BLaER1 treated with 17β-estradiol and CSF1 and Interleukin-3, amounts not matched to agents 10 nM and 100 nM (cell line): ENCODE results near the gene SHBG.
A peak's percentile ranks its signal among the peaks of the same experiment; 100 is the strongest.

Experiments used
- H3K27ac ChIP-seq, 11 experiments: shearing (Covaris generic); formaldehyde crosslinking; 2 replicates each; pipeline ENCODE4 v1.8.1; 2022
- H3K27me3 ChIP-seq, 11 experiments: shearing (Covaris generic); formaldehyde crosslinking; 2 replicates each; pipeline ENCODE4 v1.8.1; 2022
- H3K36me3 ChIP-seq, 11 experiments: shearing (Covaris generic); formaldehyde crosslinking; 2 replicates each; pipeline ENCODE4 v1.8.1; 2022
- H3K4me1 ChIP-seq, 10 experiments: shearing (Covaris generic); formaldehyde crosslinking; 2 replicates each; pipeline ENCODE4 v1.8.1; 2022
- H3K4me2 ChIP-seq, 11 experiments: shearing (Covaris generic); formaldehyde crosslinking; 2 replicates each; pipeline ENCODE4 v1.8.1; 2022
- H3K4me3 ChIP-seq, 10 experiments: shearing (Covaris generic); formaldehyde crosslinking; 2 replicates each; pipeline ENCODE4 v1.8.1; 2022
- H3K9ac ChIP-seq, 11 experiments: shearing (Covaris generic); formaldehyde crosslinking; 2 replicates each; pipeline ENCODE4 v1.8.1; 2022
- H3K9me3 ChIP-seq, 11 experiments: shearing (Covaris generic); formaldehyde crosslinking; replicated peaks in 1 of 11; 2 replicates each; pipeline ENCODE4 v1.8.1; 2022
- H4K20me1 ChIP-seq, 11 experiments: shearing (Covaris generic); formaldehyde crosslinking; 2 replicates each; pipeline ENCODE4 v1.8.1; 2022
- Cebpa-rat ChIP-seq, 11 experiments: shearing (Covaris generic); IDR thresholded peaks; 2 replicates each; pipeline ENCODE4 v1.8.1; 2022

The SHBG gene

GRCh38 chr17:7656958-7657609, 27.1 kb downstream of the SHBG start:
- H3K4me2 ChIP-seq = peak overlapping the region in 3 of 11 experiments; percentile 6 to 19 (median 19); a peak in 4 of 22 replicates
- H3K27me3 ChIP-seq = peaks cover 31 to 37% (median 35%) of the 10 kb centered on the region in 11 experiments
- H3K4me1 ChIP-seq = peaks cover 6 to 20% (median 10%) of the 10 kb centered on the region in 10 experiments; a peak in 14 of 20 replicates
- H3K9ac ChIP-seq = no peak overlapping the region
- no peaks in the 10 kb centered on the region for H3K36me3 ChIP-seq
- H3K4me3 ChIP-seq = no peak overlapping the region
- H3K27ac ChIP-seq = no peak overlapping the region
- no peak for TF ChIP-seq Cebpa-rat (IDR thresholded peaks at IDR 0.05)
- H3K9me3 ChIP-seq = no peaks in the 10 kb centered on the region
- peaks cover 0 to 8% (median 0%) of the 10 kb centered on the region in 11 experiments; a peak in 5 of 22 replicates for H4K20me1 ChIP-seq

GRCh38 chr17:7667656-7668406, 37.9 kb downstream of the SHBG start:
- no peaks in the 10 kb centered on the region for H3K27me3 ChIP-seq
- no peak overlapping the region for H3K4me3 ChIP-seq
- no peak for TF ChIP-seq Cebpa-rat (IDR thresholded peaks at IDR 0.05)
- H3K27ac ChIP-seq = no peak overlapping the region
- H3K4me1 ChIP-seq = no peaks in the 10 kb centered on the region
- peaks cover 74 to 90% (median 82%) of the 10 kb centered on the region in 11 experiments for H3K36me3 ChIP-seq
- H3K9ac ChIP-seq = no peak overlapping the region
- no peaks in the 10 kb centered on the region for H3K9me3 ChIP-seq
- peaks cover 0 to 32% (median 14%) of the 10 kb centered on the region in 11 experiments; a peak in 7 of 22 replicates for H4K20me1 ChIP-seq
- no peak overlapping the region for H3K4me2 ChIP-seq

- Histone ChIP-seq H3K4me1 (no peaks in the 10 kb centered on the region), H4K20me1 (peaks cover 0 to 33% (median 16%) of the 10 kb centered on the region in 11 experiments; a peak in 7 of 22 replicates), H3K4me2 (no peak overlapping the region), H3K9me3 (peaks cover 2 to 4% (median 3%) of the 10 kb centered on the region in 11 experiments), H3K27me3 (no peaks in the 10 kb centered on the region), H3K36me3 (peaks cover 80 to 96% (median 86%) of the 10 kb centered on the region in 11 experiments), H3K9ac (no peak overlapping the region), H3K27ac (no peak overlapping the region), H3K4me3 (no peak overlapping the region)
- TF ChIP-seq Cebpa-rat (IDR thresholded peaks at IDR 0.05) = no peak
These were observed 38.5 kb downstream of the SHBG start for GRCh38 chr17:7668482-7668881.

- H3K36me3 ChIP-seq = peaks cover 94 to 100% (median 98%) of the 10 kb centered on the region in 11 experiments
- H4K20me1 ChIP-seq = peaks cover 12 to 60% (median 30%) of the 10 kb centered on the region in 11 experiments; a peak in 21 of 22 replicates
- H3K27ac ChIP-seq = no peak overlapping the region
- no peaks in the 10 kb centered on the region for H3K4me1 ChIP-seq
- H3K4me3 ChIP-seq = 0 out of 20 replicates have a peak overlapping the region, but pooled peaks of 1 of the 10 experiments have one; percentile 3
- no peak for TF ChIP-seq Cebpa-rat (IDR thresholded peaks at IDR 0.05)
- H3K9ac ChIP-seq = no peak overlapping the region
- H3K9me3 ChIP-seq = peaks cover 17 to 28% (median 21%) of the 10 kb centered on the region in 11 experiments
- no peaks in the 10 kb centered on the region; a peak in 1 of 22 replicates for H3K27me3 ChIP-seq
- H3K4me2 ChIP-seq = no peak overlapping the region
These were observed 43.3 kb downstream of the SHBG start for GRCh38 chr17:7673239-7673638.

GRCh38 chr17:7674934-7675333, 45.0 kb downstream of the SHBG start:
- Histone ChIP-seq H3K4me2 (no peak overlapping the region), H3K9ac (no peak overlapping the region), H3K27me3 (no peaks in the 10 kb centered on the region; a peak in 1 of 22 replicates), H3K4me1 (no peaks in the 10 kb centered on the region), H3K36me3 (peaks cover 81 to 98% (median 90%) of the 10 kb centered on the region in 11 experiments), H4K20me1 (peaks cover 23 to 74% (median 45%) of the 10 kb centered on the region in 11 experiments; a peak in 21 of 22 replicates), H3K9me3 (peaks cover 17 to 28% (median 21%) of the 10 kb centered on the region in 11 experiments), H3K4me3 (no peak overlapping the region), H3K27ac (no peak overlapping the region)
- TF ChIP-seq Cebpa-rat (IDR thresholded peaks at IDR 0.05) = no peak

GRCh38 chr17:7676533-7676932, 46.6 kb downstream of the SHBG start:
- no peak for TF ChIP-seq Cebpa-rat (IDR thresholded peaks at IDR 0.05)
- Histone ChIP-seq H3K27ac (no peak overlapping the region), H3K4me2 (no peak overlapping the region), H4K20me1 (peaks cover 25 to 81% (median 59%) of the 10 kb centered on the region in 11 experiments; a peak in 21 of 22 replicates), H3K9me3 (peaks cover 17 to 28% (median 21%) of the 10 kb centered on the region in 11 experiments), H3K4me1 (no peaks in the 10 kb centered on the region), H3K4me3 (no peak overlapping the region), H3K27me3 (no peaks in the 10 kb centered on the region; a peak in 1 of 22 replicates), H3K9ac (no peak overlapping the region), H3K36me3 (peaks cover 65 to 94% (median 76%) of the 10 kb centered on the region in 11 experiments)

GRCh38 chr17:7677388-7678067, 47.6 kb downstream of the SHBG start:
- H3K4me2 ChIP-seq = no peak overlapping the region

More at GRCh38 chr17:7677388-7678067, 47.6 kb downstream of the SHBG start:
- H3K4me3 ChIP-seq = no peak overlapping the region
- H3K36me3 ChIP-seq = peaks cover 55 to 93% (median 74%) of the 10 kb centered on the region in 11 experiments
- TF ChIP-seq Cebpa-rat (IDR thresholded peaks at IDR 0.05) = no peak
- H4K20me1 ChIP-seq = peaks cover 25 to 85% (median 69%) of the 10 kb centered on the region in 11 experiments; a peak in 21 of 22 replicates
- H3K9me3 ChIP-seq = peaks cover 17 to 28% (median 21%) of the 10 kb centered on the region in 11 experiments
- no peaks in the 10 kb centered on the region; a peak in 1 of 22 replicates for H3K27me3 ChIP-seq
- H3K4me1 ChIP-seq = no peaks in the 10 kb centered on the region
- H3K9ac ChIP-seq = no peak overlapping the region
- H3K27ac ChIP-seq = no peak overlapping the region
